Nephron (organoid): ENCODE data around the gene NADK.

Experiments
- H3K27ac Mint-ChIP-seq, 3 experiments: 2 replicates each; pipeline ENCODE4 v1.8.0; 2020; ENCODE audit warnings: mixed read lengths in 3 of 3, mild to moderate bottlenecking in 2 of 3, moderate library complexity in 1 of 3
- H3K27me3 Mint-ChIP-seq: 2 replicates; pipeline ENCODE4 v1.8.0; 2021; ENCODE audit warnings: low read depth, mild to moderate bottlenecking, moderate library complexity, mixed read lengths
- H3K36me3 Mint-ChIP-seq: 2 replicates; pipeline ENCODE4 v1.8.0; 2020; ENCODE audit warnings: low read depth, mixed read lengths
- H3K4me1 Mint-ChIP-seq: 2 replicates; pipeline ENCODE4 v1.8.0; 2020; ENCODE audit warnings: mixed read lengths
- H3K4me3 Mint-ChIP-seq, 3 experiments: 2 replicates each; pipeline ENCODE4 v1.8.0; 2020; ENCODE audit warnings: mild to moderate bottlenecking in 3 of 3, mixed read lengths in 3 of 3, moderate library complexity in 2 of 3
- H3K9me3 Mint-ChIP-seq: 2 replicates; pipeline ENCODE4 v1.8.0; 2020; ENCODE audit warnings: mixed read lengths
- TF ChIP-seq, protein P1 (sequence below), 3 experiments: fragments of 200-600 bp; sonication (generic); IDR thresholded peaks; one replicate each; pipeline ENCODE4 v1.5.0; 2021; ENCODE audit warnings: antibody characterized with exemption in 3 of 3; ENCODE audit not compliant: unreplicated experiment in 3 of 3

The NADK gene

GRCh38 chr1:1783320-1783719, 5.0 kb upstream of the NADK start:
- Mint-ChIP-seq H3K27ac (no peak overlapping the region), H3K4me3 (no peak overlapping the region), H3K36me3 (peaks cover 39% of the 10 kb centered on the region), H3K9me3 (no peaks in the 10 kb centered on the region), H3K4me1 (peaks cover 14% of the 10 kb centered on the region), H3K27me3 (no peaks in the 10 kb centered on the region)
- TF ChIP-seq, protein P1, sequence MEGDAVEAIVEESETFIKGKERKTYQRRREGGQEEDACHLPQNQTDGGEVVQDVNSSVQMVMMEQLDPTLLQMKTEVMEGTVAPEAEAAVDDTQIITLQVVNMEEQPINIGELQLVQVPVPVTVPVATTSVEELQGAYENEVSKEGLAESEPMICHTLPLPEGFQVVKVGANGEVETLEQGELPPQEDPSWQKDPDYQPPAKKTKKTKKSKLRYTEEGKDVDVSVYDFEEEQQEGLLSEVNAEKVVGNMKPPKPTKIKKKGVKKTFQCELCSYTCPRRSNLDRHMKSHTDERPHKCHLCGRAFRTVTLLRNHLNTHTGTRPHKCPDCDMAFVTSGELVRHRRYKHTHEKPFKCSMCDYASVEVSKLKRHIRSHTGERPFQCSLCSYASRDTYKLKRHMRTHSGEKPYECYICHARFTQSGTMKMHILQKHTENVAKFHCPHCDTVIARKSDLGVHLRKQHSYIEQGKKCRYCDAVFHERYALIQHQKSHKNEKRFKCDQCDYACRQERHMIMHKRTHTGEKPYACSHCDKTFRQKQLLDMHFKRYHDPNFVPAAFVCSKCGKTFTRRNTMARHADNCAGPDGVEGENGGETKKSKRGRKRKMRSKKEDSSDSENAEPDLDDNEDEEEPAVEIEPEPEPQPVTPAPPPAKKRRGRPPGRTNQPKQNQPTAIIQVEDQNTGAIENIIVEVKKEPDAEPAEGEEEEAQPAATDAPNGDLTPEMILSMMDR (IDR thresholded peaks at IDR 0.05; ENCODE audit: unreplicated experiment in 3 of 3): no peak

DNA sequence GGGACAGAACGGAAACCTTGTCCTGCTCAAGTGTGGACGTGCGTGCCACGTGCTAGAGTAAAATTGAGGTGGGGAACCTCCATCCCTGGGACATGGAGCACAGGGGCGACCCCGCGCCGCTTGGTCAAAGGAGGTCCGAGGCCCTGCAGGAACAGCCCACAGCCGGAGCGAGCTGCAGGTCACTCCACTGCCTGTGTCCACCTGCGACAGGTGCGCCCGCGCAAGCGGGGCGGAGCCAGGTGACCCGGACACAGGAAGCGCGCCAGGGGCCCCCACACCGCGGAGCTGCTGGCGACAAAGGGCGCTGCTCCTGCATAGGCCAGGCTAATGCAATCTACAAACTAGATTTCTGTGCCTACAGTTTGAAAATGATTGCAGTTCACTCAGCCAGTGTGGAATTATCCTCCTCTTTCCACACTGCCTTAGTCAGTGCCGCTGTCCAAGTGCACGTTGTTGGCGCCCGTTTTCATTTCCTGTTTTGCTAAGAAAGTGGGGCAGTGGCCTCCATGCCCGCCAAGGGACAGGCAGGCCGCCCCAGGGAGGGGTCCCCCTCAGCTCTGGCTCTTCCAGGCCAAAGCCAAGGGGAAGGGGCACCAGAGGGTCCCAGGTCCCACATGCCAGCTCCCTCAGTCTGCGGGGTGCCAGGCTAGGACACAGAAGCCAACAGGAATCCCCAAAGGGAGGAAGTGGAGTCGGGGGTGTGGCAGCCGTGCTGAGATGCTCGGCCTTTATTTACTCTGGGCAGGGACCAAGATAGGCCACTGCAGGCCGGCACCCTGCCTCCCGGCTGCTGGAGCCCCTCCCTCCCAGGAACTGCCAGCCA, 4.3 kb upstream of the NADK start:
- Mint-ChIP-seq H3K4me3 (no peak overlapping the region), H3K36me3 (peaks cover 33% of the 10 kb centered on the region), H3K27ac (no peak overlapping the region), H3K27me3 (no peaks in the 10 kb centered on the region), H3K9me3 (no peaks in the 10 kb centered on the region), H3K4me1 (peaks cover 14% of the 10 kb centered on the region)
- TF ChIP-seq, protein P1 (IDR thresholded peaks at IDR 0.05; ENCODE audit: unreplicated experiment in 3 of 3): no peak

- H3K4me3 Mint-ChIP-seq: peak overlapping the region in 2 of 3 experiments; percentile 47 to 52
- H3K9me3 Mint-ChIP-seq: no peaks in the 10 kb centered on the region
- peaks cover 22% of the 10 kb centered on the region for H3K4me1 Mint-ChIP-seq
- peaks cover 22% of the 10 kb centered on the region for H3K36me3 Mint-ChIP-seq
- no peaks in the 10 kb centered on the region for H3K27me3 Mint-ChIP-seq
- TF ChIP-seq, protein P1 (IDR thresholded peaks at IDR 0.05; ENCODE audit: unreplicated experiment in 3 of 3): no peak
- H3K27ac Mint-ChIP-seq: no peak overlapping the region
These were observed 3.2 kb upstream of the NADK start for GRCh38 chr1:1781526-1781903.

- TF ChIP-seq, protein P1 (IDR thresholded peaks at IDR 0.05; ENCODE audit: unreplicated experiment in 3 of 3): no peak
- Mint-ChIP-seq H3K36me3 (peaks cover 20% of the 10 kb centered on the region), H3K4me1 (peaks cover 27% of the 10 kb centered on the region), H3K4me3 (peak overlapping the region; percentile 50 to 91 (median 83)), H3K9me3 (no peaks in the 10 kb centered on the region), H3K27me3 (no peaks in the 10 kb centered on the region), H3K27ac (no peak overlapping the region)
These were observed 2.6 kb upstream of the NADK start for GRCh38 chr1:1780598-1781525.

DNA sequence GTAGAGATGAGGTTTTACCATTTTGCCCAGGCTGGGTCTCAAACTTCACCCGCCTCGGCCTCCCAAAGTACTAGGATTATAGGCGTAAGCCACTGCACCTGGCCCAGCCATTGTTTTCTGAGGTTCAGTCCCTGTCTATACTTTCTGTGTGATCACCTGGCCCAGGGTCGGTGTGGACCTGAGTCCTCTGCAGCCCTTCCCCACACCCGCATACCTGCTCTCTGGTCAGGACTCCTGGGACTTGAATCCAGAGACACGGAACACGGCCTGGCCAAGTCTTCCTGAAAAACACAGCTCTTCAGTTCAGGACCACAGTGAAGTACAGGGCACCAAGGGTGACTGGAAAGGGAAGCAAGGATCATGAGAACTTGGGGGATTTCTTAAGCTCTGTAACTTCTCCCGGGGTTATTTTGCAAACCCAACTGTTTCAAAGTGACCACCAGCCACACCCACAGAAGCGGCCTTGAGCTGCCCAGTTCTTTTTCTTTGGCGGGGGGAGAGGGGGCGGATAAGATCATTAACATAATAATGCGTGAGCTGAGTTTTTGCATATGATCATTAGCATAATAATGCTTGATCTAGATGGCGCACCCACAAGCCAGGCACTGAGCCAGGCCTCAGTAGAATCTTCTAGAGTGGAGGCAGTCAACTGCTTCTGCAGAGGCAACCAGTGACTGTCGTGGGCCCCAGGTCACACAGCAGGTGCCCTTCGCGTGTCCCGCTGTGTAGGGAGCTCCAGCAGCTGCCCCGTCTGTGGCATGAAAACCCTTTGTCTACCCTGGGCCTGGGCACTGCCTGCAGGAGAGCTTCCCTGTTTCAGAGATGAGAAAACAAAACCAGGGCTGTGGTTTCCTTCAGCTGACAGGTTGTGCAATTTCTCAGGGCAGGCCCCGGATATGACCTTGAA, 1.7 kb upstream of the NADK start:
- TF ChIP-seq, protein P1 (IDR thresholded peaks at IDR 0.05; ENCODE audit: unreplicated experiment in 3 of 3): no peak
- Mint-ChIP-seq H3K9me3 (no peaks in the 10 kb centered on the region), H3K36me3 (peaks cover 18% of the 10 kb centered on the region), H3K4me1 (peaks cover 34% of the 10 kb centered on the region), H3K27me3 (no peaks in the 10 kb centered on the region), H3K27ac (peak overlapping the region; percentile 31 to 94 (median 77)), H3K4me3 (peak overlapping the region; percentile 83 to 91 (median 91))
